ENCODE data around the gene YIPF5.

DNA sequence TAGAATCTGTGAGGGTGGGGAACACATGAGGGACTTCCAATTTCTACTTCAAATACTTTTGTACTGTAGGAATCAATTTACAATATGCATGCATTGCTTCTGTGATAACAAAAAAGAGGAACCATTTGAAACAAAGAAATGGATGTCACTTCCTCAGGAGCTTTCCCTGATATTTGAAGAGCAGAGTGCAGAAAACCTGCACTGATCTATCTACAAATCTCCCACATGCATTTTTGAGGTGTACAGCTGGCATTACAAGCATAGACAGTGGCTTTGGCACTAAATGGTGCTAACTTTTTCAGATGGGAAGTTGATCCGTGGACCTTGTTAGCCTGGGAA, 27.7 kb downstream of the YIPF5 start:
- TF ChIP-seq, protein P1, sequence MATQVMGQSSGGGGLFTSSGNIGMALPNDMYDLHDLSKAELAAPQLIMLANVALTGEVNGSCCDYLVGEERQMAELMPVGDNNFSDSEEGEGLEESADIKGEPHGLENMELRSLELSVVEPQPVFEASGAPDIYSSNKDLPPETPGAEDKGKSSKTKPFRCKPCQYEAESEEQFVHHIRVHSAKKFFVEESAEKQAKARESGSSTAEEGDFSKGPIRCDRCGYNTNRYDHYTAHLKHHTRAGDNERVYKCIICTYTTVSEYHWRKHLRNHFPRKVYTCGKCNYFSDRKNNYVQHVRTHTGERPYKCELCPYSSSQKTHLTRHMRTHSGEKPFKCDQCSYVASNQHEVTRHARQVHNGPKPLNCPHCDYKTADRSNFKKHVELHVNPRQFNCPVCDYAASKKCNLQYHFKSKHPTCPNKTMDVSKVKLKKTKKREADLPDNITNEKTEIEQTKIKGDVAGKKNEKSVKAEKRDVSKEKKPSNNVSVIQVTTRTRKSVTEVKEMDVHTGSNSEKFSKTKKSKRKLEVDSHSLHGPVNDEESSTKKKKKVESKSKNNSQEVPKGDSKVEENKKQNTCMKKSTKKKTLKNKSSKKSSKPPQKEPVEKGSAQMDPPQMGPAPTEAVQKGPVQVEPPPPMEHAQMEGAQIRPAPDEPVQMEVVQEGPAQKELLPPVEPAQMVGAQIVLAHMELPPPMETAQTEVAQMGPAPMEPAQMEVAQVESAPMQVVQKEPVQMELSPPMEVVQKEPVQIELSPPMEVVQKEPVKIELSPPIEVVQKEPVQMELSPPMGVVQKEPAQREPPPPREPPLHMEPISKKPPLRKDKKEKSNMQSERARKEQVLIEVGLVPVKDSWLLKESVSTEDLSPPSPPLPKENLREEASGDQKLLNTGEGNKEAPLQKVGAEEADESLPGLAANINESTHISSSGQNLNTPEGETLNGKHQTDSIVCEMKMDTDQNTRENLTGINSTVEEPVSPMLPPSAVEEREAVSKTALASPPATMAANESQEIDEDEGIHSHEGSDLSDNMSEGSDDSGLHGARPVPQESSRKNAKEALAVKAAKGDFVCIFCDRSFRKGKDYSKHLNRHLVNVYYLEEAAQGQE (IDR thresholded peaks at IDR 0.05; ENCODE audit: low read depth): no peak
- TF ChIP-seq, protein P2, sequence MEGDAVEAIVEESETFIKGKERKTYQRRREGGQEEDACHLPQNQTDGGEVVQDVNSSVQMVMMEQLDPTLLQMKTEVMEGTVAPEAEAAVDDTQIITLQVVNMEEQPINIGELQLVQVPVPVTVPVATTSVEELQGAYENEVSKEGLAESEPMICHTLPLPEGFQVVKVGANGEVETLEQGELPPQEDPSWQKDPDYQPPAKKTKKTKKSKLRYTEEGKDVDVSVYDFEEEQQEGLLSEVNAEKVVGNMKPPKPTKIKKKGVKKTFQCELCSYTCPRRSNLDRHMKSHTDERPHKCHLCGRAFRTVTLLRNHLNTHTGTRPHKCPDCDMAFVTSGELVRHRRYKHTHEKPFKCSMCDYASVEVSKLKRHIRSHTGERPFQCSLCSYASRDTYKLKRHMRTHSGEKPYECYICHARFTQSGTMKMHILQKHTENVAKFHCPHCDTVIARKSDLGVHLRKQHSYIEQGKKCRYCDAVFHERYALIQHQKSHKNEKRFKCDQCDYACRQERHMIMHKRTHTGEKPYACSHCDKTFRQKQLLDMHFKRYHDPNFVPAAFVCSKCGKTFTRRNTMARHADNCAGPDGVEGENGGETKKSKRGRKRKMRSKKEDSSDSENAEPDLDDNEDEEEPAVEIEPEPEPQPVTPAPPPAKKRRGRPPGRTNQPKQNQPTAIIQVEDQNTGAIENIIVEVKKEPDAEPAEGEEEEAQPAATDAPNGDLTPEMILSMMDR (IDR thresholded peaks at IDR 0.05 in 2 of 3, conservative IDR thresholded peaks at IDR 0.05 in 1 of 3; ENCODE audit: borderline replicate concordance in 1 of 3, insufficient read depth in 1 of 3, low read depth in 2 of 3, low read length in 2 of 3): no peak
- TF ChIP-seq, protein P3, sequence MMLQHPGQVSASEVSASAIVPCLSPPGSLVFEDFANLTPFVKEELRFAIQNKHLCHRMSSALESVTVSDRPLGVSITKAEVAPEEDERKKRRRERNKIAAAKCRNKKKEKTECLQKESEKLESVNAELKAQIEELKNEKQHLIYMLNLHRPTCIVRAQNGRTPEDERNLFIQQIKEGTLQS (IDR thresholded peaks at IDR 0.05): no peak
- no peak for TF ChIP-seq CEBPB (IDR thresholded peaks at IDR 0.05; ENCODE audit: low read depth)
- no peak for TF ChIP-seq ZNF274 (IDR thresholded peaks at IDR 0.05; ENCODE audit: low read depth, low read length)
- TF ChIP-seq JUND (IDR thresholded peaks at IDR 0.05): no peak
- TF ChIP-seq, protein P4, sequence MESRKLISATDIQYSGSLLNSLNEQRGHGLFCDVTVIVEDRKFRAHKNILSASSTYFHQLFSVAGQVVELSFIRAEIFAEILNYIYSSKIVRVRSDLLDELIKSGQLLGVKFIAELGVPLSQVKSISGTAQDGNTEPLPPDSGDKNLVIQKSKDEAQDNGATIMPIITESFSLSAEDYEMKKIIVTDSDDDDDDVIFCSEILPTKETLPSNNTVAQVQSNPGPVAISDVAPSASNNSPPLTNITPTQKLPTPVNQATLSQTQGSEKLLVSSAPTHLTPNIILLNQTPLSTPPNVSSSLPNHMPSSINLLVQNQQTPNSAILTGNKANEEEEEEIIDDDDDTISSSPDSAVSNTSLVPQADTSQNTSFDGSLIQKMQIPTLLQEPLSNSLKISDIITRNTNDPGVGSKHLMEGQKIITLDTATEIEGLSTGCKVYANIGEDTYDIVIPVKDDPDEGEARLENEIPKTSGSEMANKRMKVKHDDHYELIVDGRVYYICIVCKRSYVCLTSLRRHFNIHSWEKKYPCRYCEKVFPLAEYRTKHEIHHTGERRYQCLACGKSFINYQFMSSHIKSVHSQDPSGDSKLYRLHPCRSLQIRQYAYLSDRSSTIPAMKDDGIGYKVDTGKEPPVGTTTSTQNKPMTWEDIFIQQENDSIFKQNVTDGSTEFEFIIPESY (IDR thresholded peaks at IDR 0.05; ENCODE audit: extremely low read depth, insufficient replicate concordance, low read length): no peak
- TF ChIP-seq, protein P5, sequence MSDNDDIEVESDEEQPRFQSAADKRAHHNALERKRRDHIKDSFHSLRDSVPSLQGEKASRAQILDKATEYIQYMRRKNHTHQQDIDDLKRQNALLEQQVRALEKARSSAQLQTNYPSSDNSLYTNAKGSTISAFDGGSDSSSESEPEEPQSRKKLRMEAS (IDR thresholded peaks at IDR 0.05): no peak
- TF ChIP-seq POLR2AphosphoS5 (IDR thresholded peaks at IDR 0.05; ENCODE audit: low read depth, low read length): no peak
- TF ChIP-seq ELF1 (IDR thresholded peaks at IDR 0.05; ENCODE audit: borderline replicate concordance, low read depth): no peak
- TF ChIP-seq SP1 (IDR thresholded peaks at IDR 0.05; ENCODE audit: low read depth): no peak
- TF ChIP-seq TCF7L2 (IDR thresholded peaks at IDR 0.05; ENCODE audit: borderline replicate concordance, extremely low read depth, insufficient read depth, insufficient read length): no peak
- TF ChIP-seq EZH2phosphoT487 (IDR thresholded peaks at IDR 0.05; ENCODE audit: borderline replicate concordance): no peak
- no peak for TF ChIP-seq POLR2A (IDR thresholded peaks at IDR 0.05; ENCODE audit: borderline replicate concordance, extremely low read depth, insufficient read depth, insufficient read length)

Data from HCT116 (cell line).